ENCODE results near the gene RAPGEF1.

GRCh38 chr9:131671133-131671520, 68.7 kb downstream of the RAPGEF1 start:
- TF ChIP-seq CTCF (IDR thresholded peaks at IDR 0.05 in 8 of 11, conservative IDR thresholded peaks at IDR 0.05 in 3 of 11) (no peak), POLR2A (IDR thresholded peaks at IDR 0.05) (no peak), POLR2AphosphoS5 (IDR thresholded peaks at IDR 0.05) (no peak)

Data from spleen (tissue), 7 donors.